A204.1 (cell line): ENCODE results near the gene MBOAT1.

ENCODE experiments used
- FAIRE-seq: peaks from 2 replicates; lab custom pipeline; 2012; peaks lifted over from hg19 to GRCh38; lab: Jason Lieb, UNC

MBOAT1 gene

GRCh38 chr6:20233007-20233730 is 20.9 kb upstream of the MBOAT1 start:
- FAIRE-seq, result no peak

GRCh38 chr6:20232188-20232587 is 19.9 kb upstream of the MBOAT1 start:
- FAIRE-seq, result no peak

GRCh38 chr6:20230401-20231119 is 18.3 kb upstream of the MBOAT1 start:
- no peak for FAIRE-seq

GRCh38 chr6:20229881-20230280 is 17.6 kb upstream of the MBOAT1 start:
- FAIRE-seq, result no peak

GRCh38 chr6:20227350-20227749 is 15.1 kb upstream of the MBOAT1 start:
- no peak for FAIRE-seq

DNA sequence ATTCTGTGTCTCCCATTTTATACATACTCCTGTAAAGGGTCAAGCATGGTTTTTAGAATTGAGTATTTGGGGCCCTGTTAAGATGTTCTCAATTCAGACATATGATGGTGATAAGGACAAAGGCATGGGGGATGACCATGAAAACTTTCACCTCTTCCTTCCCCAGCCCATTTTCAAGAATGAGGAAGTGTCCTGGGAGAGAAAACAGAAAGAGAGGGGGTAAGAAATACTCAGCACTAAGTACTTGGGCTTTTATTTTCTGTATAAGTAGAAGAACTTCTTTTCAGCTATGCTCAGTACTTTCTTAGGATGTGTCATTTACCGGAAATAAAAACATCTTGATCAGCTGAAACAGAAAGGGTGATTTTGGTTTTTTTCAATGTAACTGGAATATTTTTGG is 10.9 kb upstream of the MBOAT1 start:
- FAIRE-seq, result no peak

- no peak for FAIRE-seq
These were observed 9.2 kb upstream of the MBOAT1 start for GRCh38 chr6:20221421-20221820.

GRCh38 chr6:20220359-20220758 is 8.1 kb upstream of the MBOAT1 start:
- no peak for FAIRE-seq

- no peak for FAIRE-seq
These were observed 5.6 kb upstream of the MBOAT1 start for GRCh38 chr6:20217891-20218290.

- FAIRE-seq, result no peak
These were observed 5.1 kb upstream of the MBOAT1 start for GRCh38 chr6:20217324-20217855.

GRCh38 chr6:20215310-20215709 is 3.0 kb upstream of the MBOAT1 start:
- no peak for FAIRE-seq

DNA sequence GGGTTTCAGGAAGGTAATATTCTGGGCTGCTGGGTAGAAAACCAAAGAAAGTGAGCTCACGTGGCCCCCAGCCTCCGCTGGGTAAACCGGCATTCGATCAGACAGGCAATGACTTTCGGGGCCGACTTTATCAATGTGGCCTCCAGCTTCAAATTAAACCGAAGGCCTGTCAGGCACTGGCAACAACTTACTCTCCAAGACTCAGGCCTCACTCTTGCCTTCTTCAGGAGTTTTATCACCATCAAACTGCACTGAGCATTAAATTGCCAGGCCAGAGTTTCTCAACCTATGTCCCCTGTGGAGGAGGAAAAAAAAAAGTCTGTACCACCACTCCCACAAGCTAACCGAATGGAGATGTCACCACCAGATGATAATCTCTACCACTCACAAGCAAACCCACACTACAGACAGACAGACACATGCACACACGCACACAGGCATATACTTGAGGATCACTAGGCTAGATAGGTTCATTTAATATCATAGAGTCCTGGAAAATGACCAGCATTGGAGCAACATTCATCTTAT is 1.1 kb upstream of the MBOAT1 start:
- FAIRE-seq, result no peak

DNA sequence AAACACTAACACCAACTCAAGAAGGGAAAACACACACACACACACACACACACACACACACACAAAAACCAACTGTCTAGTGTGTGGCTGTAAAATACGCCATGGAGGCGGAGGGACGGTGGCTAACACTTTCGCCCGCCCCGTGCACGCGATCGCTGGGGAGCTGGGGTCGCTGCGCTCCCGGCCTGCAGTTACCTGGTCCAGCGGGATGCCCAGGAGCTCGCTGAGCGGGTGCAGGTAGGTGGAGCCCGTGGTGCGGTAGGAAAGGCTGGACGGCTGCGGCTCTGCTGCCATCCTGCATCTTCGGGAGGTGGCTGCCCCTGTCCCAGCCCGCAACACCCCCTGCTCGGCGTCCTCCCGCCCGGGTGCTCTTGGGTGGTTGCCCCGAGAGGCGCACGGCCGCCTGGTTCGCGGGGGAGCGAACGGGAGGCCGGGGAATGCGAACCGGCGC is 303 bp downstream of the MBOAT1 start:
- FAIRE-seq, result no peak

DNA sequence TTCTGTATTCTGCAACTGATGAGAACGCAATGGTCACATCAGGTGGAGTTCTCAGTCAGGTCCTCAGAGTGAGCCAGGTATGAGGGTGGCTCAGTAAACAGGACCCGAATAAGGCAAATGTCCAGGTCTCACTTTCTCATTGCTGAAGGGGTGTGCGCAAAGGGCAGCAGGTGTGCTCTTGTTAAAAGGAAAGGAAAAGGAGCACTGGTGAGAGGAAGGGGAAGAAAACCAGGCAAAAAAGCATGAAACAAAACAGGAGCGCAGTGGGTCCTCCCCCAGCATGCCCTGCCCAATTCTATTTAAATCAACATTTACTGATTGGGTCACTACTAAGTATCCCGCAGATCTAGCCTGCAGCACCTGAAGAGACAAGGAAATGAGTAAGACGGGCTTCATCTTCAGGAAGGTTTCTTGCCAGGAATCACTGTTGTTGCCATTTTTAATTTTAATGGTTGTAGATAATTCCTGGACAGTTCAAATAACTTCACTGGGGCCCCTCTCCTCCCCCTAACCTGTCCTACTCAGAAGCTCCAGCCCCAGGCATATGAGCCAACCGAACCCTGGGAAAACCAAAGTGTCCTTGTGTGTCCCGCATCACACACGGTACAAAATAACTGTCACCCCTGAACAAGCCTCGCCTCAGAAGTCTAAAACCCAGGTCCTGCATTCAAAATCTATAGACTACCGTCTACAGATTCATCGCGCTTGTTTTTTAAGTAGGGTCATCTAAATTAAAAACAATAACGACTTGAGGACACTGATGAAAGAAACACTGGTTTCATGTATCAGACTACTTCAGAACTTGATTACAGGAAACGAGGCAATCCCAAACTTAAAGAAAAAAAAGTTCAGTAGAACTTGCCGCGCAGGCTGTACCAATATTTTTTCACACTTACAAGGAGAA is 980 bp downstream of the MBOAT1 start:
- FAIRE-seq, result no peak

- no peak for FAIRE-seq
These were observed 2.1 kb downstream of the MBOAT1 start for GRCh38 chr6:20210158-20210557.

- FAIRE-seq, result no peak
These were observed 3.4 kb downstream of the MBOAT1 start for GRCh38 chr6:20208687-20209378.

DNA sequence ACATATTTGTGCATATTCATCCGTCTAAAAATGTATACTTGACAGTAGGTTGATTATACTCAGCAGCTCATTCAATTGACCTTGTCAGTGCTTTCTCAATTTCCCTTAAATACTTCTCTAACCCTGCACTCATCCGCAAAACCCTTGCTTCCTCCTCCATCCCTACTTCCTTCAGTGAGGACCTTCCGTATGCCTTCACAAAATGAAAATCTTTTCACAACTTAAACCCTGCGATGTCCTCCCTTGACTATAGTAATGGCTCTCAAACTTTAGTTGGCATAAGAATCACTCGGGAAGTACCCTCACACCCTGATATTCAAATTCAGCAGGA is 5.2 kb downstream of the MBOAT1 start:
- FAIRE-seq, result no peak

DNA sequence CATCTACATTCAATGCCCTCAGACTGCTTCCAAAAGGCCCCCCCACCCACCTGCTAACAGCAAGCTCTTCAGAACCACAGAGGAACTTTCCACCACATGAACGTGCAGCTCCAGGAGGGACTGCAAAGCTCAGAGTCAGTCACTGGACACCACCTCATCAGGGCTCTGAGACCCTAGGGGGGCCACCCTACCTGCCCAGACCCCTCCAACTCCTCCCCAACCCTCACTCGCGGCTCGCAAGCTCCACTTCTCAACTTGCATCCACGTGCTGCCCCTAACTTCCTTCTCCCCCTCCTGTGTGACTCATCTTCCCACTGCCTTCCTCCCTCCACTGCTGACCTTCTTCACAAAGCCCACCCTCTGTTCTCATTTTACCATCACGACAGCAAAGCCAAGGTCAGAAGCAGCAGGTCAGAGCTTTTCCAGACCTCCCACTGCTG is 6.5 kb downstream of the MBOAT1 start:
- FAIRE-seq, result no peak

DNA sequence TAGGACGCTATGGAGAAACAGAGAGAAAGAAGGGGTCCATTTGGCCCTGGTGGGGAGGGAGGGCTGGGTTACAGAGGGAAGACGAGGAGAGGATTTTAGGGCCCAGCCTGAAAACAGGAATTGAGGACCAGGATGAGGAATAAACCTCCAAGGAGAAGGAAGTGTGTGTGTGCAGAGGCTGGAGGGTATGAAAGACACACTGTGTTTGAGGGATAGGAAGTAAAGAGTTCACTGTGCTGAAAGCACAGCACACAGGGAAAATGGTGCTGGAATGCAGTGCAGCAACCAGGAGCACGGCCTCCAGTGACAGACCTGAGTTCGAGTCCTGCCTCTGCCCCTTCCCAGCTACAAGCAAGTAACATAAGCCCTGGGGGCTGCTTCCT is 7.8 kb downstream of the MBOAT1 start:
- no peak for FAIRE-seq

- no peak for FAIRE-seq
These were observed 8.4 kb downstream of the MBOAT1 start for GRCh38 chr6:20203561-20204511.
